Measurements from ENCODE around the gene CCDC85C.

The CCDC85C gene

GRCh38 chr14:99514552-99515300 is 89.3 kb downstream of the CCDC85C start:
- no peak overlapping the region for H3K27ac ChIP-seq

DNA sequence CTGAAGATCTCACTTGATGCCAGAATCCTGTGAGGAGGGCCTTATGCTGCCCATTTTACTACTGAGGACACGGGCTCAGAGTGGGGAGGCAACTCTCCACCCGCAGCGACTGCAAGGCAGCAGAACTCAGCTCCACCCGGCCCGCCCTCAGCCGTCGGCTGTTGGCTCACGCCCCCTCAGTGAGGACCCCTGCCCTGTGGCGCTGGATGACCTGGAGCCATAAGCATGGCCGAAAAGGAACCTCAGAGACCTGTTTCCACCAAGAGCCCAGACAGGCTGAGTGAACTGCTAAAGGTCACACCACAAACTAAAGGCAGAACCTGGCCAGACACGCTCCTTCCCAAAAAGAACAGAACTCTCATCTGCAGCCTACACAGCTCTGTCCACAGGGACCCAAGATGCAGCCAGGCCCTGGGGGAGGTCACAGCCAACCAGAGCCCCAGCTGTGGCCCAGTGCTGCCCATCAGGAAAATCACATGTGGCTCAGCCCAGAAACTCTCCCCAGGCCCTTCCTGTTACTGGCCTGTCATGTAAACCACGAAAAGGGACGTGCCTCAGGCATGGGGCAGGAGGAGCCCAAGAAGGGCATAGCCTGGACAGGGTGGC is 90.0 kb downstream of the CCDC85C start:
- TF ChIP-seq, protein P1, sequence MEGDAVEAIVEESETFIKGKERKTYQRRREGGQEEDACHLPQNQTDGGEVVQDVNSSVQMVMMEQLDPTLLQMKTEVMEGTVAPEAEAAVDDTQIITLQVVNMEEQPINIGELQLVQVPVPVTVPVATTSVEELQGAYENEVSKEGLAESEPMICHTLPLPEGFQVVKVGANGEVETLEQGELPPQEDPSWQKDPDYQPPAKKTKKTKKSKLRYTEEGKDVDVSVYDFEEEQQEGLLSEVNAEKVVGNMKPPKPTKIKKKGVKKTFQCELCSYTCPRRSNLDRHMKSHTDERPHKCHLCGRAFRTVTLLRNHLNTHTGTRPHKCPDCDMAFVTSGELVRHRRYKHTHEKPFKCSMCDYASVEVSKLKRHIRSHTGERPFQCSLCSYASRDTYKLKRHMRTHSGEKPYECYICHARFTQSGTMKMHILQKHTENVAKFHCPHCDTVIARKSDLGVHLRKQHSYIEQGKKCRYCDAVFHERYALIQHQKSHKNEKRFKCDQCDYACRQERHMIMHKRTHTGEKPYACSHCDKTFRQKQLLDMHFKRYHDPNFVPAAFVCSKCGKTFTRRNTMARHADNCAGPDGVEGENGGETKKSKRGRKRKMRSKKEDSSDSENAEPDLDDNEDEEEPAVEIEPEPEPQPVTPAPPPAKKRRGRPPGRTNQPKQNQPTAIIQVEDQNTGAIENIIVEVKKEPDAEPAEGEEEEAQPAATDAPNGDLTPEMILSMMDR (conservative IDR thresholded peaks at IDR 0.05), result no peak
- no peak overlapping the region for H3K27ac ChIP-seq

More at GRCh38 chr14:99514552-99515300, 89.3 kb downstream of the CCDC85C start:
- TF ChIP-seq, protein P1 (conservative IDR thresholded peaks at IDR 0.05), result no peak

DNA sequence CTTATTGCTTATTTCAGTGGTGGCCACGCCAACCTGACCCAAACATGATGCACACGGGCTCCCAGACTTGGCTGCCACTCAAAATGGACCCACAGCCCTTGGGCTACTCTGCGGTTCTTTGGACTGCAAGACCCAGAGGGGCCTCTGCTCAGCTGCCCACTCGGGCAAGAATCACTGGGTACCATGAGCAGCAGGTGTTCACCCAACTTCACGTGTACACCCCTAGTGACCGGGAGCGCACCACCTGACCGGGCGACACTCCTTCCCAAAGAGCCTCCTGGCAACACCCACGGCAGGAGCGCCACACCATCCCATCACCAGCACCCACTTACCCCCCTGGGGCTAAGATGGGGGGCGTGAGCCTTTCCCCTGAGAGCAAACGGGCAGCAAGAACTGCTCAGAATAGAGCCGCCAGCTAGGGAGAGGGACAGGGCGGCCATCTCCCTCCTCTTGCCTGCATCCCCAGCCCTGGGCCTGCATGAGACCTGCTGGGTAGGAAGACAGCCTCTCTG is 90.8 kb downstream of the CCDC85C start:
- H3K27ac ChIP-seq, result no peak overlapping the region
- TF ChIP-seq, protein P1 (conservative IDR thresholded peaks at IDR 0.05), result no peak

GRCh38 chr14:99512571-99513182 is 91.3 kb downstream of the CCDC85C start:
- H3K27ac ChIP-seq, result no peak overlapping the region

GRCh38 chr14:99512110-99512449 is 91.9 kb downstream of the CCDC85C start:
- TF ChIP-seq, protein P1 (conservative IDR thresholded peaks at IDR 0.05), result no peak
- H3K27ac ChIP-seq, result no peak overlapping the region

More at GRCh38 chr14:99512571-99513182, 91.3 kb downstream of the CCDC85C start:
- TF ChIP-seq, protein P1 (conservative IDR thresholded peaks at IDR 0.05), result no peak

GRCh38 chr14:99511421-99512109 is 92.4 kb downstream of the CCDC85C start:
- H3K27ac ChIP-seq, result no peak overlapping the region
- TF ChIP-seq, protein P1 (conservative IDR thresholded peaks at IDR 0.05), result no peak
